HCT116 (cell line): ENCODE data around the gene UMODL1.

Experiments used
- POLR2A ChIP-seq: IDR thresholded peaks from 2 replicates; pipeline ENCODE4 v1.7.0; 2011; ENCODE audit warnings: borderline replicate concordance; ENCODE audit not compliant: insufficient read depth, insufficient read length; ENCODE audit errors: extremely low read depth
- POLR2AphosphoS5 ChIP-seq: IDR thresholded peaks from 2 replicates; pipeline ENCODE4 v1.6.1; 2011; ENCODE audit warnings: mild to moderate bottlenecking, low read depth, low read length, moderate library complexity
- RAD21 ChIP-seq: IDR thresholded peaks from 2 replicates; pipeline ENCODE4 v1.6.1; 2012; ENCODE audit warnings: low read depth, mild to moderate bottlenecking
- SIN3A ChIP-seq: IDR thresholded peaks from 2 replicates; pipeline ENCODE4 v1.6.1; 2012; ENCODE audit warnings: low read depth
- TCF7L2 ChIP-seq: IDR thresholded peaks from 2 replicates; pipeline ENCODE4 v1.7.0; 2011; ENCODE audit warnings: borderline replicate concordance, inconsistent platforms; ENCODE audit not compliant: insufficient read depth, insufficient read length; ENCODE audit errors: extremely low read depth
- YY1 ChIP-seq: IDR thresholded peaks from 2 replicates; pipeline ENCODE4 v1.6.1; 2011; ENCODE audit warnings: low read length, low read depth, moderate library complexity, mild to moderate bottlenecking; ENCODE audit not compliant: insufficient replicate concordance; ENCODE audit errors: extremely low read depth
- ZFX ChIP-seq: fragments of 450-650 bp; IDR thresholded peaks from 2 replicates; pipeline ENCODE4 v1.6.1; 2017
- TF ChIP-seq, protein P1 (sequence below), 3 experiments: fragments of 200-600 bp in 1 of 3; sonication (generic) in 1 of 3; IDR thresholded peaks in 2 of 3; conservative IDR thresholded peaks in 1 of 3; 2 replicates each; pipeline ENCODE4 v1.5.1; 2012 to 2017; ENCODE audit warnings: low read depth in 2 of 3, low read length in 2 of 3, antibody characterized with exemption in 1 of 3, borderline replicate concordance in 1 of 3, control low read depth in 1 of 3, mild to moderate bottlenecking in 1 of 3, mixed read lengths in 1 of 3, mixed run types in 1 of 3, moderate library complexity in 1 of 3; ENCODE audit not compliant: insufficient read depth in 1 of 3
- TF ChIP-seq, protein P2 (sequence below): IDR thresholded peaks from 2 replicates; pipeline ENCODE4 v1.6.1; 2012; ENCODE audit warnings: low read depth

DNA sequence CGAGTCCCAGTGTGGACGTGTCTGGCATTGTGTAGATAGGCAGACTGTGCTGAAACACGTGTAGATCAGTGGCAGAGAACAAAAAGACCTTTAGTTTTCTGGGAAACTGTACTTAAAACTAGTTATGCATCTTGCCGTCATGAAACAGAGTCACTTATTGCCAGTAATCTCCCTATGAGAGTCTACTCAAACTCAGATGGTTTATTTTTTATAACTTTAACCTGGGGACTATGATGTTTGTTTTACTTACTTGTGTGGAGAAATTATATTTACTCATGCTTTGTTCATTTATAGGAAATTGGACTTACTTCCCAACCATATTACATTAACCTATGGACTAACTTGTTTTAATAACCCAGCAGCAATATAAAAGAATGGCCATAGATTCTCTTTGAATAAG, 93.7 kb downstream of the UMODL1 start:
- TF ChIP-seq, protein P1, sequence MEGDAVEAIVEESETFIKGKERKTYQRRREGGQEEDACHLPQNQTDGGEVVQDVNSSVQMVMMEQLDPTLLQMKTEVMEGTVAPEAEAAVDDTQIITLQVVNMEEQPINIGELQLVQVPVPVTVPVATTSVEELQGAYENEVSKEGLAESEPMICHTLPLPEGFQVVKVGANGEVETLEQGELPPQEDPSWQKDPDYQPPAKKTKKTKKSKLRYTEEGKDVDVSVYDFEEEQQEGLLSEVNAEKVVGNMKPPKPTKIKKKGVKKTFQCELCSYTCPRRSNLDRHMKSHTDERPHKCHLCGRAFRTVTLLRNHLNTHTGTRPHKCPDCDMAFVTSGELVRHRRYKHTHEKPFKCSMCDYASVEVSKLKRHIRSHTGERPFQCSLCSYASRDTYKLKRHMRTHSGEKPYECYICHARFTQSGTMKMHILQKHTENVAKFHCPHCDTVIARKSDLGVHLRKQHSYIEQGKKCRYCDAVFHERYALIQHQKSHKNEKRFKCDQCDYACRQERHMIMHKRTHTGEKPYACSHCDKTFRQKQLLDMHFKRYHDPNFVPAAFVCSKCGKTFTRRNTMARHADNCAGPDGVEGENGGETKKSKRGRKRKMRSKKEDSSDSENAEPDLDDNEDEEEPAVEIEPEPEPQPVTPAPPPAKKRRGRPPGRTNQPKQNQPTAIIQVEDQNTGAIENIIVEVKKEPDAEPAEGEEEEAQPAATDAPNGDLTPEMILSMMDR (IDR thresholded peaks at IDR 0.05 in 2 of 3, conservative IDR thresholded peaks at IDR 0.05 in 1 of 3; ENCODE audit: borderline replicate concordance in 1 of 3, insufficient read depth in 1 of 3, low read depth in 2 of 3, low read length in 2 of 3), result no peak
- no peak for TF ChIP-seq POLR2AphosphoS5
- TF ChIP-seq POLR2A, result no peak
- no peak for TF ChIP-seq YY1
- no peak for TF ChIP-seq SIN3A
- no peak for TF ChIP-seq TCF7L2
- TF ChIP-seq, protein P2, sequence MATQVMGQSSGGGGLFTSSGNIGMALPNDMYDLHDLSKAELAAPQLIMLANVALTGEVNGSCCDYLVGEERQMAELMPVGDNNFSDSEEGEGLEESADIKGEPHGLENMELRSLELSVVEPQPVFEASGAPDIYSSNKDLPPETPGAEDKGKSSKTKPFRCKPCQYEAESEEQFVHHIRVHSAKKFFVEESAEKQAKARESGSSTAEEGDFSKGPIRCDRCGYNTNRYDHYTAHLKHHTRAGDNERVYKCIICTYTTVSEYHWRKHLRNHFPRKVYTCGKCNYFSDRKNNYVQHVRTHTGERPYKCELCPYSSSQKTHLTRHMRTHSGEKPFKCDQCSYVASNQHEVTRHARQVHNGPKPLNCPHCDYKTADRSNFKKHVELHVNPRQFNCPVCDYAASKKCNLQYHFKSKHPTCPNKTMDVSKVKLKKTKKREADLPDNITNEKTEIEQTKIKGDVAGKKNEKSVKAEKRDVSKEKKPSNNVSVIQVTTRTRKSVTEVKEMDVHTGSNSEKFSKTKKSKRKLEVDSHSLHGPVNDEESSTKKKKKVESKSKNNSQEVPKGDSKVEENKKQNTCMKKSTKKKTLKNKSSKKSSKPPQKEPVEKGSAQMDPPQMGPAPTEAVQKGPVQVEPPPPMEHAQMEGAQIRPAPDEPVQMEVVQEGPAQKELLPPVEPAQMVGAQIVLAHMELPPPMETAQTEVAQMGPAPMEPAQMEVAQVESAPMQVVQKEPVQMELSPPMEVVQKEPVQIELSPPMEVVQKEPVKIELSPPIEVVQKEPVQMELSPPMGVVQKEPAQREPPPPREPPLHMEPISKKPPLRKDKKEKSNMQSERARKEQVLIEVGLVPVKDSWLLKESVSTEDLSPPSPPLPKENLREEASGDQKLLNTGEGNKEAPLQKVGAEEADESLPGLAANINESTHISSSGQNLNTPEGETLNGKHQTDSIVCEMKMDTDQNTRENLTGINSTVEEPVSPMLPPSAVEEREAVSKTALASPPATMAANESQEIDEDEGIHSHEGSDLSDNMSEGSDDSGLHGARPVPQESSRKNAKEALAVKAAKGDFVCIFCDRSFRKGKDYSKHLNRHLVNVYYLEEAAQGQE, result no peak
- no peak for TF ChIP-seq ZFX
- TF ChIP-seq RAD21, result no peak
